Measurements from ENCODE around the gene NBEA. TPM values are rescaled to one million over a fixed set of nuclear protein-coding genes. Genes with fewer than 3 reads are reported as not detected.
A peak's percentile ranks its signal among the peaks of the same experiment; 100 is the strongest.

Gene NBEA
- total RNA-seq, 1 donor from 2014 or later = 6.6 TPM

DNA sequence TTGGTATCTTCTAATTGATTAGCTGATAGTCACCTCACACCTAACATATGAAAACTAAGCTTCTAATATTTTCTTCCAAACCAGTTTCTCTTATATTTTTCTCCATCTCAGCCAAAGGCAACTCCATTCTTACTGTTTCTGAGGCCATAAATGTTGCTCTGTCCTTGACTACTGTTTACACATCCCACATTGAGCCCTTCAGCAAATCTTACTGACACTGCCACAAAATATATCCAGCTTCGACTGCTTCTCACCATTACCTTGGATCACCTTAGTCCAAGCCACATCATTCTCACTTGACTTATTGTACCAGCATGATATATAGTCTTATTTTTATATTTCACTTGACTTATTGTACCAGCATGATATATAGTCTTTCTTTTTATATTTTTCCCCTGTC, 412.8 kb downstream of the NBEA start:
- Histone ChIP-seq H3K4me3 (no peak overlapping the region), H3K27me3 (ENCODE audit: low read depth) (no peaks in the 10 kb centered on the region), H3K9me3 (no peaks in the 10 kb centered on the region), H3K27ac (no peak overlapping the region), H3K4me1 (no peaks in the 10 kb centered on the region), H3K36me3 (no peaks in the 10 kb centered on the region)
- ATAC-seq (no peak), DNase-seq (no peak)
- intact Hi-C loops (cut with DNase I) = no loop called here
- no peak for TF ChIP-seq CTCF (IDR thresholded peaks at IDR 0.05)

DNA sequence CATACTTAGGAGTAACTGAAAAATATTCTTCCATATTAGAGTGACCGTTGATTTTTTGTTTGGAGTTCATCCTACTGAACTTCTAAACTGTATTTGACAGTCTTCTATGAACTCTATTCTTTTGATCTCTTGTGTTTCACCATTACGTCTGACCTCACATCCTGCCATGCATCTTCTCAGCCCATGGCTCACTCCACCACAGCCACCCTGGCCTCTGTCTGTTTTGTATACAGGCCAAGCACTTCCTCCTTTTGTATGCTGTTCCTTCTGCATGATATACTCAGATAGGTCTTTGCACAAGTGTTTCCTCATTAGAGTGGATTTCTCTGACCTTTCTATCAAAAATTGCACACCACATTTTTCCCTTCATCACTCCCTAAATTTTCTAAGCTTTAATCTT, 414.5 kb downstream of the NBEA start:
- ATAC-seq (peak in 1 of 2 donors; percentile 67), DNase-seq (peak; percentile 44)
- TF ChIP-seq CTCF (IDR thresholded peaks at IDR 0.05) = no peak
- H3K36me3 ChIP-seq = no peaks in the 10 kb centered on the region
- no peaks in the 10 kb centered on the region for H3K4me1 ChIP-seq
- no peak overlapping the region for H3K4me3 ChIP-seq
- H3K27me3 ChIP-seq (ENCODE audit: low read depth) = no peaks in the 10 kb centered on the region
- intact Hi-C loops (cut with DNase I) = no loop called here
- no peaks in the 10 kb centered on the region for H3K9me3 ChIP-seq
- H3K27ac ChIP-seq = no peak overlapping the region

DNA sequence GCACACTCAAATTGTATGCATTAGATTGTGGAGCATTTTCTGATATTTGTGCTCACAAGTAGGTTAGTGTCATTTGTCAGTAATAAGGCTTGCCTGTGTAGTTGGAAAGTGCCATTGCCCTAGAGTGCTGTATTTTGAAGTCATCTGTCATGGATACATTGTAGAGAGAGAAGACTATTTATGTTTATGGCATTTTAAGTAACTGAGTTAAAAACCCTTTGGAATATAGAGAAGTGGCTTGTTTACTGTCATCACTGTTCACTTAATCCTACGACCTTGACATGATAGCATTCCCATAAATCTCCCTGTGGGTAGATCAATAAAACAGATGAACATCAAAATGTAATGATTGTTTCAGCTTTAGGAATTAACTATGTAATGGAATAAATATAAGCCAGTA, 423.8 kb downstream of the NBEA start:
- Histone ChIP-seq H3K4me3 (no peak overlapping the region), H3K36me3 (no peaks in the 10 kb centered on the region), H3K9me3 (peaks cover 13% of the 10 kb centered on the region), H3K27me3 (ENCODE audit: low read depth) (no peaks in the 10 kb centered on the region), H3K27ac (no peak overlapping the region), H3K4me1 (no peaks in the 10 kb centered on the region)
- DNase-seq (no peak), ATAC-seq (no peak)
- intact Hi-C loops (cut with DNase I) = no loop called here
- TF ChIP-seq CTCF (IDR thresholded peaks at IDR 0.05) = no peak

GRCh38 chr13:35367586-35367985, 425.5 kb downstream of the NBEA start:
- peaks cover 28% of the 10 kb centered on the region for H3K9me3 ChIP-seq
- ATAC-seq (no peak), DNase-seq (no peak)
- no peaks in the 10 kb centered on the region for H3K36me3 ChIP-seq
- intact Hi-C loops (cut with DNase I) = no loop called here
- no peaks in the 10 kb centered on the region for H3K27me3 ChIP-seq (ENCODE audit: low read depth)
- H3K27ac ChIP-seq = no peak overlapping the region
- H3K4me3 ChIP-seq = no peak overlapping the region
- TF ChIP-seq CTCF (IDR thresholded peaks at IDR 0.05) = no peak
- H3K4me1 ChIP-seq = no peaks in the 10 kb centered on the region

GRCh38 chr13:35378939-35379338, 436.9 kb downstream of the NBEA start:
- Histone ChIP-seq H3K36me3 (no peaks in the 10 kb centered on the region), H3K4me1 (no peaks in the 10 kb centered on the region), H3K27me3 (ENCODE audit: low read depth) (no peaks in the 10 kb centered on the region), H3K9me3 (no peaks in the 10 kb centered on the region), H3K4me3 (no peak overlapping the region), H3K27ac (no peak overlapping the region)
- no peak for TF ChIP-seq CTCF (IDR thresholded peaks at IDR 0.05)
- intact Hi-C loops (cut with DNase I) = no loop called here
- no peak for ATAC-seq
- DNase-seq = no peak

DNA sequence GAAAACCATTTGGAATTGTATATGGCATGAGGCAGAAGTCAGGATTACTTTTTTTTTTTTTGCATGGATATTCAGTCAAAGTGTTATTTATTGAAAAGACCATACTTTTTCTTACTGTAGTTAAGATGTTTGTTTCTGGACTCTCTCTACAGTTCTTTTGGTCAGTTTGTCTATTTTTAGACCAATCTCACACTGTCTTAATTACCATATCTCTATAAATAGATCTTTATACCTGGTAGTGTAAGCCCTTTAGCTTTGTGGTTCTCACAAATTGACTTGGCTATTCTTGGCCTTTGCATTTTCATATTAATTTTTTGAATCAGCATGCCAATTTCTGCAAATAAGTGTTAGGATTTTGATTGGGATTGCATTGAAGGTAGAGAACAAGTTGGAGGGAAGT, 437.6 kb downstream of the NBEA start:
- Histone ChIP-seq H3K27me3 (ENCODE audit: low read depth) (no peaks in the 10 kb centered on the region), H3K27ac (no peak overlapping the region), H3K4me1 (no peaks in the 10 kb centered on the region), H3K9me3 (no peaks in the 10 kb centered on the region), H3K4me3 (no peak overlapping the region), H3K36me3 (no peaks in the 10 kb centered on the region)
- no peak for DNase-seq
- ATAC-seq = no peak
- no peak for TF ChIP-seq CTCF (IDR thresholded peaks at IDR 0.05)
- intact Hi-C loops (cut with DNase I) = no loop called here
